Trophoblast cell (in vitro differentiated cells and primary cell): ENCODE results near the gene FBXL17.

Source experiments
- DNase-seq, 2 donors: peaks; one replicate each; pipeline ENCODE4 v3.0.0-alpha.2; 2016
- H2AFZ ChIP-seq: 2 replicates; pipeline ENCODE4 v1.6.1; 2013; ENCODE audit warnings: low read length, moderate library complexity, mild to moderate bottlenecking; ENCODE audit not compliant: insufficient read depth, poor library complexity
- H2AK5ac ChIP-seq: 2 replicates; pipeline ENCODE4 v1.6.1; 2013; ENCODE audit warnings: mild to moderate bottlenecking, low read length
- H2BK120ac ChIP-seq: 2 replicates; pipeline ENCODE4 v1.6.1; 2013; ENCODE audit warnings: low read length, mild to moderate bottlenecking, moderate library complexity; ENCODE audit not compliant: insufficient read depth, poor library complexity
- H2BK12ac ChIP-seq: 2 replicates; pipeline ENCODE4 v1.6.1; 2013; ENCODE audit warnings: mild to moderate bottlenecking, low read length, moderate library complexity
- H2BK5ac ChIP-seq: 2 replicates; pipeline ENCODE4 v1.6.1; 2013; ENCODE audit warnings: low read length, low read depth, moderate library complexity, mild to moderate bottlenecking; ENCODE audit not compliant: poor library complexity
- H3K14ac ChIP-seq: 2 replicates; pipeline ENCODE4 v1.6.1; 2013; ENCODE audit warnings: mild to moderate bottlenecking, low read length
- H3K18ac ChIP-seq: 2 replicates; pipeline ENCODE4 v1.6.1; 2013; ENCODE audit warnings: mild to moderate bottlenecking, low read length
- H3K23ac ChIP-seq: 2 replicates; pipeline ENCODE4 v1.6.1; 2013; ENCODE audit warnings: low read length
- H3K27ac ChIP-seq: 2 replicates; pipeline ENCODE4 v1.5.1; 2013; ENCODE audit warnings: low read depth, mild to moderate bottlenecking, inconsistent platforms, low read length, moderate library complexity
- H3K27me3 ChIP-seq: 2 replicates; pipeline ENCODE4 v1.6.1; 2013; ENCODE audit warnings: inconsistent platforms, mild to moderate bottlenecking, low read length, moderate library complexity; ENCODE audit not compliant: insufficient read depth
- H3K36me3 ChIP-seq, 2 experiments: 1 replicate in 1 of 2; 2 replicates in 1 of 2; pipeline ENCODE4 v1.6.1; 2013; ENCODE audit warnings: low read length in 2 of 2, mild to moderate bottlenecking in 2 of 2, moderate library complexity in 1 of 2; ENCODE audit not compliant: insufficient read depth in 2 of 2, control insufficient read depth in 1 of 2
- H3K4ac ChIP-seq: 2 replicates; pipeline ENCODE4 v1.6.1; 2013; ENCODE audit warnings: low read depth, mild to moderate bottlenecking, low read length, moderate library complexity
- H3K4me1 ChIP-seq, 2 experiments: 1 replicate in 1 of 2; 2 replicates in 1 of 2; pipeline ENCODE4 v1.6.1; 2013; ENCODE audit warnings: low read length in 2 of 2, mild to moderate bottlenecking in 2 of 2, moderate library complexity in 1 of 2; ENCODE audit not compliant: insufficient read depth in 2 of 2, control insufficient read depth in 1 of 2
- H3K4me2 ChIP-seq: 2 replicates; pipeline ENCODE4 v1.6.1; 2013; ENCODE audit warnings: inconsistent platforms, mild to moderate bottlenecking, low read length, moderate library complexity
- H3K4me3 ChIP-seq: 2 replicates; pipeline ENCODE4 v1.5.1; 2013; ENCODE audit warnings: mild to moderate bottlenecking, low read depth, low read length, inconsistent platforms
- H3K79me1 ChIP-seq: one replicate; pipeline ENCODE4 v1.6.1; 2013; ENCODE audit warnings: low read length
- H3K79me2 ChIP-seq: 2 replicates; pipeline ENCODE4 v1.6.1; 2013; ENCODE audit warnings: low read length, mild to moderate bottlenecking; ENCODE audit not compliant: control insufficient read depth, insufficient read depth, poor library complexity
- H3K9ac ChIP-seq: 2 replicates; pipeline ENCODE4 v1.6.1; 2013; ENCODE audit warnings: mild to moderate bottlenecking, low read length
- H3K9me3 ChIP-seq: 2 replicates; pipeline ENCODE4 v1.6.1; 2013; ENCODE audit warnings: low read depth, mild to moderate bottlenecking, control low read depth, inconsistent platforms, low read length; ENCODE audit not compliant: insufficient read depth
- H4K12ac ChIP-seq: 2 replicates; pipeline ENCODE4 v1.6.1; 2013; ENCODE audit warnings: low read depth, mild to moderate bottlenecking, low read length, moderate library complexity
- H4K8ac ChIP-seq: 2 replicates; pipeline ENCODE4 v1.6.1; 2013; ENCODE audit warnings: low read depth, mild to moderate bottlenecking, low read length, moderate library complexity
- H4K91ac ChIP-seq: one replicate; pipeline ENCODE4 v1.6.1; 2013; ENCODE audit warnings: low read depth, mild to moderate bottlenecking, low read length, moderate library complexity
- WGBS: extraction: QIAGEN DNeasy Blood & Tissue Kit; methylation state at CpG from one replicate; pipeline ENCODE4 v1.1.7; 2013; ENCODE audit warnings: missing lambda C conversion rate; ENCODE audit not compliant: insufficient read length, insufficient coverage; ENCODE audit errors: extremely low coverage; 5-methylcytosine and 5-hydroxymethylcytosine counted together

Gene FBXL17

DNA sequence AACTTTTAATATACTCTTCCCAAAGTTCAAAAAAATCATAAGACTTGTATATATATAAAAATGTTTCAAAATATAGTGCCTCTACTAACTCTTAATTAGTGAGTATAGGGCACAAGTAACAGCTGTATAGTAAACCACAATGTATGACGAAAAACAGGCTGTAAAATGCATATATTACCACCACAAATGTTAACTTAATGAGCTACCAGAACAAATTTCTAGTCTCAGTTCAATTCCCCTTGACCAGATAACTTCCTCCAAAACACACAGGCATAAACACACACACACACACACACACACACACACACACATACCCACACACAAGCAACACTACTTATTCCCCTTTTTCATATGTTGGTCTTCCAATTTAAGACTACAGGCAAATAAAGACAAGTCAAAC, 78.8 kb downstream of the FBXL17 start:
- H3K9me3 ChIP-seq: no peaks in the 10 kb centered on the region
- H2BK12ac ChIP-seq: no peak overlapping the region
- H3K27ac ChIP-seq: no peak overlapping the region
- no peak overlapping the region for H4K12ac ChIP-seq
- H3K14ac ChIP-seq: no peak overlapping the region
- H3K4me2 ChIP-seq: no peak overlapping the region
- H3K27me3 ChIP-seq: no peaks in the 10 kb centered on the region
- H3K9ac ChIP-seq: no peak overlapping the region
- H2BK120ac ChIP-seq: no peak overlapping the region
- H3K23ac ChIP-seq: no peak overlapping the region
- no peaks in the 10 kb centered on the region for H3K79me1 ChIP-seq
- H3K36me3 ChIP-seq: no peaks in the 10 kb centered on the region
- WGBS: no CpG with 5 or more reads among the region's 1 CpG
- no peak overlapping the region for H2AFZ ChIP-seq
- no peaks in the 10 kb centered on the region for H3K79me2 ChIP-seq
- no peak overlapping the region for H2BK5ac ChIP-seq
- no peaks in the 10 kb centered on the region for H3K4me1 ChIP-seq
- H3K18ac ChIP-seq: no peak overlapping the region
- no peak for DNase-seq
- H3K4ac ChIP-seq: no peak overlapping the region
- no peak overlapping the region for H4K91ac ChIP-seq
- no peak overlapping the region for H4K8ac ChIP-seq
- no peak overlapping the region for H3K4me3 ChIP-seq
- H2AK5ac ChIP-seq: no peak overlapping the region

- Histone ChIP-seq H3K4me1 (no peaks in the 10 kb centered on the region), H3K9me3 (no peaks in the 10 kb centered on the region), H3K79me1 (no peaks in the 10 kb centered on the region), H3K18ac (no peak overlapping the region), H3K9ac (no peak overlapping the region), H2BK120ac (no peak overlapping the region), H3K79me2 (no peaks in the 10 kb centered on the region), H4K12ac (no peak overlapping the region), H3K4me2 (no peak overlapping the region), H3K27ac (no peak overlapping the region), H2AFZ (no peak overlapping the region), H3K4me3 (no peak overlapping the region), H2BK12ac (no peak overlapping the region), H3K4ac (no peak overlapping the region), H4K8ac (no peak overlapping the region), H4K91ac (no peak overlapping the region), H2AK5ac (no peak overlapping the region), H2BK5ac (no peak overlapping the region), H3K36me3 (no peaks in the 10 kb centered on the region), H3K27me3 (no peaks in the 10 kb centered on the region), H3K23ac (no peak overlapping the region), H3K14ac (no peak overlapping the region)
- no peak for DNase-seq
Measured at GRCh38 chr5:108297042-108297601, 84.8 kb downstream of the FBXL17 start.

DNA sequence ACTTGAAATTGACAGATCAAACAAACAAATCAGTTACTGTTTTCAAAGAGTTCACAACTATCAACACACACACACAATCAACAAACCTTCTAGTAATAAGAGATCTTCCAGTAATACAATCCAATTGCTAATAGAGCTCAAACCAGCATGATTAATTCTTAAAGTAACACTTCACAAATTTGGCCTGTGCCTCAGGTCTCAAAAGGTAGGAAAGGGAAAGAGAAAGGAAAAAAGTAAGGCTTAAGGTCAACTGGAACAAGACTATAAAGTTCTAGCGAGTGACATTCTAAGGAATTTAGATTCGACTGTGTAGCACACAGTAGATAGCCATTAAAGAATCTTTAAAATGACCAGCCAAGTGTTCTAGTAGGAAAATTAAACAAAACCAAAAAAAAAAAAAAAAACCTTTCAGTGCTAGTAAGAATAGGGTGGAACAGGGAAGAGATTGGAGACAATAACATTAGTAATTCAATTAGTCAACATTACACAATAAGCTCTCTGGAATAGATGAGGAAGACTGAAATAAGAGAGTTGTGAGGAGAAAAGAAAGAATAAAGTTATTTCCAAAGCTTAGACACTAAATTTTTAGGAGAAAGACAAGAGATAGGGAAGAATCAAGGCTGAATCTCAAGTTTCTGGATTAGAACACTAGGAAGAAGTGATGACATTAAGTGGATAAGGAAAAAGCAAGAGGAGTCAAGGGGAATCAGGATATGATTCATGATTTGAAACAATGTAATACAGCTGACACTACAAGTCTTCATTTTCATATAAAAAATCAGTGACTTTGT, 86.1 kb downstream of the FBXL17 start:
- no CpG with 5 or more reads among the region's 2 CpGs for WGBS

GRCh38 chr5:108280960-108281569, 100.8 kb downstream of the FBXL17 start:
- H3K79me2 ChIP-seq: no peaks in the 10 kb centered on the region
- no peaks in the 10 kb centered on the region for H3K9me3 ChIP-seq
- no peak overlapping the region for H3K9ac ChIP-seq
- H2BK5ac ChIP-seq: no peak overlapping the region
- no peaks in the 10 kb centered on the region for H3K36me3 ChIP-seq
- no peak overlapping the region for H2BK120ac ChIP-seq
- H3K79me1 ChIP-seq: no peaks in the 10 kb centered on the region
- no peaks in the 10 kb centered on the region for H3K27me3 ChIP-seq
- no peak overlapping the region for H3K27ac ChIP-seq
- H3K4me3 ChIP-seq: no peak overlapping the region
- no peak overlapping the region for H4K91ac ChIP-seq
- H3K23ac ChIP-seq: no peak overlapping the region
- no peak overlapping the region for H2AK5ac ChIP-seq
- H3K4me1 ChIP-seq: no peaks in the 10 kb centered on the region
- no peak overlapping the region for H3K14ac ChIP-seq
- H4K8ac ChIP-seq: no peak overlapping the region
- H4K12ac ChIP-seq: no peak overlapping the region
- H3K18ac ChIP-seq: no peak overlapping the region
- no peak for DNase-seq
- no peak overlapping the region for H3K4me2 ChIP-seq
- no peak overlapping the region for H2AFZ ChIP-seq
- no peak overlapping the region for H3K4ac ChIP-seq
- no peak overlapping the region for H2BK12ac ChIP-seq

More for the DNA sequence above, 86.1 kb downstream of the FBXL17 start:
- no peak overlapping the region for H2BK120ac ChIP-seq
- H3K79me2 ChIP-seq: no peaks in the 10 kb centered on the region
- no peaks in the 10 kb centered on the region for H3K9me3 ChIP-seq
- H3K36me3 ChIP-seq: no peaks in the 10 kb centered on the region
- no peak overlapping the region for H3K23ac ChIP-seq
- H2BK12ac ChIP-seq: no peak overlapping the region
- no peaks in the 10 kb centered on the region for H3K4me1 ChIP-seq
- no peak overlapping the region for H3K4me2 ChIP-seq
- no peak for DNase-seq
- no peak overlapping the region for H4K12ac ChIP-seq
- H2AK5ac ChIP-seq: no peak overlapping the region
- H3K14ac ChIP-seq: no peak overlapping the region
- H3K27me3 ChIP-seq: no peaks in the 10 kb centered on the region
- H4K8ac ChIP-seq: no peak overlapping the region
- H3K18ac ChIP-seq: no peak overlapping the region
- H3K27ac ChIP-seq: no peak overlapping the region
- H3K9ac ChIP-seq: no peak overlapping the region
- no peak overlapping the region for H4K91ac ChIP-seq
- H3K4ac ChIP-seq: no peak overlapping the region
- no peak overlapping the region for H2BK5ac ChIP-seq
- H2AFZ ChIP-seq: no peak overlapping the region
- H3K4me3 ChIP-seq: no peak overlapping the region
- no peaks in the 10 kb centered on the region for H3K79me1 ChIP-seq
